Cardiac fibroblast (primary cell): Measurements from ENCODE around the gene GALNT13.

ENCODE experiments used
- DNase-seq, 2 donors: peaks; one replicate each; pipeline versions ENCODE4 v3.0.0 to v3.0.0-alpha.2; 2010; ENCODE audit warnings: low read depth in 2 of 2
- H3K4me3 ChIP-seq, 2 donors: replicated peaks in 1 of 2; 1 replicate in 1 of 2; 2 replicates in 1 of 2; pipeline ENCODE4 v1.5.1; 2011; ENCODE audit warnings: low read depth in 2 of 2, low read length in 2 of 2, mild to moderate bottlenecking in 2 of 2, moderate library complexity in 1 of 2
- CTCF ChIP-seq: IDR thresholded peaks from one replicate; pipeline ENCODE4 v1.5.1; 2011; ENCODE audit warnings: low read depth, mild to moderate bottlenecking, low read length, inconsistent platforms

The GALNT13 gene

GRCh38 chr2:154291927-154292326 is 420.2 kb downstream of the GALNT13 start:
- DNase-seq, result no peak
- H3K4me3 ChIP-seq, result no peak overlapping the region
- no peak for TF ChIP-seq CTCF

DNA sequence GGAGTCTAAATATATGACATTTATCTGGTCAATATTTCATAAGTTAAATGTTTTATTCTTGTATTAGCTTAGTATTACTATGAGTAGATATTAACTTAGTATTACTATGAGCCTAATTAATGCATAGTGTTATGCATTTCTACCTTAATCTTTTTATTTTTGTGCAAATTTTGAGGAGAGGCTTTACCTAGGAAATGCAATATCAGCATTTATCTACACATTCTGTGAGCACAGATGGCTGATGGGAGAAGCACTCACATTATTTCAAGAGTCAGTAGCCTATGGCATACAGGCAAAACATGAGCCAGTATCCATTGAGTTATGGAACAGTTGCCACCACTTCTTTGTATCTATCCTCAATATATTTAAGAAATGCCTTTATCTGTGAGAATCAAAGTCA is 422.1 kb downstream of the GALNT13 start:
- no peak for TF ChIP-seq CTCF
- H3K4me3 ChIP-seq, result no peak overlapping the region
- DNase-seq, result no peak

DNA sequence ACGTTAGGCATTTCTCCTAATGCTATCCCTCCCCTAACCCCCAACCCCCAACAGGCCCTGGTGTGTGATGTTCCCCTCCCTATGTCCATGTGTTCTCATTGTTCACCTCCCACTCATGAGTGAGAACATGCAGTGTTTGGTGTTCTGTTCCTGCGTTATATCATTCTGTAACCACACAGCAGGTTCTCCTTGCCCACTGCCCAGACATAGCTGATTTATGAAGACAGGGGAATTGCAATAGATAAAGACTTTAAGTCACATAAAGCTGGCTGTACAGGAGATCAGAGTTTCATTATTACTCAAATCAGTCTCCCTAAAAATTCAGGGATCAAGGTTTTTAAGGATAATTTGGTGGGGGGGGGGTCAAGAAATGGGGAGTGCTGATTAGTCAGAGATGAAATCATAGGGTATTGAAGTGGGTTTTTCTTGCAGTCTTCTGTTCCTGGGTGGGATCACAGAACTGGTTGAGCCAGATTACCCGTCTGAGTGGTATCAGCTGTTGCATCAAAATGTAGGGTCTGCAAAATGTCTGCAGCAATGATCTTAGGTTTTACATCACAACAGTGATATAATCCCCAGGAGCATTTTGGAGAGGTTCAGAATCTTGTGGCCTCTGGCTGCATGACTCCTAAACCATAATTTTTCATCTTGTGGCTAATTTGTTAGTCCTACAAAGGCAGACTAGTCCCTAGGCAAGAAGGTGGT is 434.7 kb downstream of the GALNT13 start:
- TF ChIP-seq CTCF, result no peak
- no peak for DNase-seq
- H3K4me3 ChIP-seq, result no peak overlapping the region

DNA sequence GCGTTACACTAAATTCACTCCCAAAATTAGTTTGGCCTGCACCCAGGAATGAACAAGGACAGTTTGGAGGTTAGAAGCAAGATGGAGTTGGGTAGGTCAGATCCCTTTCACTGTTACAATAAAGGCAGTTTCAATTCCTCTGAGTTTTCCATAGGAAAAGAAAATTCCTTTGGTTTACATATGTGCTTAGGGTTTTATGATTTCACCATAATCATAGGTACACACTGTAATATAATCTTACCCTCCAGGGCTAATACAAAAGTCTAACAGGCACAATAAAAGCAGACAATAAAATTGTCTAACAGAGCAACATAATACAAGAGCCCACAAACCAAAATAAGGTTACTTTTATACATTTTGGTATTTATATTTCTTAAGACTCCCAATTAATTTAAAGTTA is 435.3 kb downstream of the GALNT13 start:
- DNase-seq, result no peak
- H3K4me3 ChIP-seq, result no peak overlapping the region
- TF ChIP-seq CTCF, result no peak

DNA sequence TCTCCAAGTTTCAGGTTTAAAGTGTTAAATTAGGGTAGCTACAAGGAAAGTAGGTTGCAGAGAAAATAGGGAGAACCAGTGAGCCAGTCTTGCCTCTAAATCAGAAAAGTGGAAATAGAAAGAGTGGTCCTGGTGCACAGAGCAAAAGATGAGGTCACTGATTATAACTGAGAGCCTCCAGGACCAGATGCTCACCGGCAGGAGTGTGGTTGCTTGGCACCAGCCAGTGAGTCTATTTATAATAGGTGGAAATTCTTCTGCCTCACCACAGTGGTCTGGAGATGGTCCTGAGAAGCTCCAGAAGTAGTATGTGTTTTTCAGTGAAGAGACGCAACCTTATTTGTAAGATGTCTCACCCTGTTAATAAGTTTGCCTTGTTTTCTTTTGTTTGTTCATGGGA is 452.9 kb downstream of the GALNT13 start:
- DNase-seq, result no peak
- H3K4me3 ChIP-seq, result no peak overlapping the region
- TF ChIP-seq CTCF, result no peak

DNA sequence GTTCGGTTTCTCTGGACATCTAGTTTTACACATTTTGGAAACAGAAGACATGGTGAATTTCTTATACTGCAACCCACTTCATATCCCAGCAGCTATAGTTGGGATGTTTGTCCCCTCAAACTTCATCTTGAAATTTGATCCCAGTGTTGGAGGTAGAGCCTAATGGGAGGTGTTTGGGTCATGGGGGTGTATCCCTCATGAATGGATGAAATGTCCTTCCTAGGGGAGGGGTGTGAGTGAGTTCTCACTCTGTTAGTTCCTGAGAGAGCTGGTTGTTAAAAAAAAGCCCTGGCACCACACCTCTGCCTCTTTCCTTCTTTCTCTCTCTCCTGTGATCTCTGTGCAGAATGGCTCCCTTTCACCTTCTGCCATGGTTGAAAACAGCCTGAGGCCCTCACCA is 457.8 kb downstream of the GALNT13 start:
- DNase-seq, result no peak
- TF ChIP-seq CTCF, result no peak
- H3K4me3 ChIP-seq, result no peak overlapping the region

DNA sequence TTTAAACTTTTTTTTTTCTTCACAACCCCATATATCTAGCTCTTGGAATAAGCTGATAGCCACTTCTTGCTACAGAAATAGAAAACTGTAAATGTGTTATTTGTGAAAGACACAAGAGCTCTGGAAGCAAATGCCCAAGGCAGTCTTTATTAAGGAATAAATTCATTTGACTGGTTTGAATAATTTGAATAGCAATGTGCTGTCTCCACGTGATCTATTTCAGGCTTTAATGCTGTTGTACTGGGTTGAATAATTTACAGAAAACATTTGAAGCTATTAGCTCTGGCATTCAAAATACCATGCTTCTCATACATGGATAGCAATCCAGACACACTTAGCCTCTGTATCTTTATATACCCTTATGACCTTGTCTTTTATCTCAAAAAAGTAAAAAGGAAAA is 460.1 kb downstream of the GALNT13 start:
- no peak overlapping the region for H3K4me3 ChIP-seq
- no peak for DNase-seq
- TF ChIP-seq CTCF, result no peak
